Ascending aorta (tissue), 2 donors: Measurements from ENCODE around the gene FRY. TPM values are rescaled to one million over a fixed set of nuclear protein-coding genes. Genes with fewer than 3 reads are reported as not detected.

Experiments
- DNase-seq, 2 donors: peaks; one replicate each; pipeline ENCODE4 v3.0.0-alpha.2; 2019; ENCODE audit warnings: low spot score in 2 of 2
- H3K27ac ChIP-seq, 2 donors: fragments of 200-600 bp; sonication (generic); one replicate each; pipeline ENCODE4 v1.5.1; 2016 to 2017; ENCODE audit warnings: mild to moderate bottlenecking in 1 of 2
- H3K27me3 ChIP-seq: fragments of 200-600 bp; sonication (generic); one replicate; pipeline ENCODE4 v1.5.1; 2017
- H3K36me3 ChIP-seq, 2 donors: fragments of 200-600 bp; sonication (generic); one replicate each; pipeline ENCODE4 v1.5.1; 2016
- H3K4me1 ChIP-seq, 2 donors: fragments of 200-600 bp; sonication (generic); one replicate each; pipeline ENCODE4 v1.5.1; 2016 to 2017; ENCODE audit warnings: mild to moderate bottlenecking in 1 of 2
- H3K4me3 ChIP-seq, 2 donors: fragments of 200-600 bp; sonication (generic); one replicate each; pipeline ENCODE4 v1.5.1; 2016 to 2017; ENCODE audit warnings: mild to moderate bottlenecking in 1 of 2
- H3K9me3 ChIP-seq, 2 donors: fragments of 200-600 bp; sonication (generic); one replicate each; pipeline ENCODE4 v1.5.1; 2016
- intact Hi-C: fragments of 100-400 bp; cut with DNase I; formaldehyde crosslinking; loops from one replicate; pipeline ENCODE4 v1.15.1; 2023
- total RNA-seq: library from RNA; depleted of rRNA; stranded (reverse); fragments of >200 nt; gene quantifications from one replicate; pipeline ENCODE4 v1.1.0, GENCODE V29; 2016
- TF ChIP-seq, protein P1 (sequence below), 3 experiments: fragments of 200-600 bp in 2 of 3; fragments of 450-650 bp in 1 of 3; sonication (generic) in 2 of 3; IDR thresholded peaks; one replicate each; pipeline ENCODE4 v1.5.1; 2016 to 2019; ENCODE audit warnings: antibody characterized with exemption in 3 of 3, mild to moderate bottlenecking in 1 of 3, moderate library complexity in 1 of 3

Gene FRY
- total RNA-seq, 1 donor from 2014 or later = 115 TPM

GRCh38 chr13:32254416-32254815 lies 222.8 kb downstream of the FRY start:
- Histone ChIP-seq H3K9me3 (no peaks in the 10 kb centered on the region), H3K27me3 (no peaks in the 10 kb centered on the region), H3K4me3 (peak overlapping the region; percentile 24 to 68), H3K27ac (peak overlapping the region; percentile 79 to 82), H3K4me1 (no peaks in the 10 kb centered on the region), H3K36me3 (peaks cover 8 to 9% of the 10 kb centered on the region in 2 donors)
- TF ChIP-seq, protein P1, sequence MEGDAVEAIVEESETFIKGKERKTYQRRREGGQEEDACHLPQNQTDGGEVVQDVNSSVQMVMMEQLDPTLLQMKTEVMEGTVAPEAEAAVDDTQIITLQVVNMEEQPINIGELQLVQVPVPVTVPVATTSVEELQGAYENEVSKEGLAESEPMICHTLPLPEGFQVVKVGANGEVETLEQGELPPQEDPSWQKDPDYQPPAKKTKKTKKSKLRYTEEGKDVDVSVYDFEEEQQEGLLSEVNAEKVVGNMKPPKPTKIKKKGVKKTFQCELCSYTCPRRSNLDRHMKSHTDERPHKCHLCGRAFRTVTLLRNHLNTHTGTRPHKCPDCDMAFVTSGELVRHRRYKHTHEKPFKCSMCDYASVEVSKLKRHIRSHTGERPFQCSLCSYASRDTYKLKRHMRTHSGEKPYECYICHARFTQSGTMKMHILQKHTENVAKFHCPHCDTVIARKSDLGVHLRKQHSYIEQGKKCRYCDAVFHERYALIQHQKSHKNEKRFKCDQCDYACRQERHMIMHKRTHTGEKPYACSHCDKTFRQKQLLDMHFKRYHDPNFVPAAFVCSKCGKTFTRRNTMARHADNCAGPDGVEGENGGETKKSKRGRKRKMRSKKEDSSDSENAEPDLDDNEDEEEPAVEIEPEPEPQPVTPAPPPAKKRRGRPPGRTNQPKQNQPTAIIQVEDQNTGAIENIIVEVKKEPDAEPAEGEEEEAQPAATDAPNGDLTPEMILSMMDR (IDR thresholded peaks at IDR 0.05) = no peak
- intact Hi-C loops = loop anchor here (2.0 to 5.0 kb wide), 2 partner anchors 56 to 237 kb away; no protein-coding TSS in a partner anchor
- no peak for DNase-seq

- H3K27ac ChIP-seq = peak overlapping the region; percentile 79 to 82
- intact Hi-C loops = loop anchor here (2.0 to 5.0 kb wide), 2 partner anchors 56 to 238 kb away; no protein-coding TSS in a partner anchor
- H3K4me3 ChIP-seq = peak overlapping the region; percentile 24 to 68
- H3K9me3 ChIP-seq = no peaks in the 10 kb centered on the region
- no peaks in the 10 kb centered on the region for H3K4me1 ChIP-seq
- DNase-seq = no peak
- TF ChIP-seq, protein P1 (IDR thresholded peaks at IDR 0.05) = no peak
- H3K27me3 ChIP-seq = no peaks in the 10 kb centered on the region
- H3K36me3 ChIP-seq = peaks cover 2 to 3% of the 10 kb centered on the region in 2 donors
Observed at GRCh38 chr13:32254916-32255723, 223.5 kb downstream of the FRY start.

DNA sequence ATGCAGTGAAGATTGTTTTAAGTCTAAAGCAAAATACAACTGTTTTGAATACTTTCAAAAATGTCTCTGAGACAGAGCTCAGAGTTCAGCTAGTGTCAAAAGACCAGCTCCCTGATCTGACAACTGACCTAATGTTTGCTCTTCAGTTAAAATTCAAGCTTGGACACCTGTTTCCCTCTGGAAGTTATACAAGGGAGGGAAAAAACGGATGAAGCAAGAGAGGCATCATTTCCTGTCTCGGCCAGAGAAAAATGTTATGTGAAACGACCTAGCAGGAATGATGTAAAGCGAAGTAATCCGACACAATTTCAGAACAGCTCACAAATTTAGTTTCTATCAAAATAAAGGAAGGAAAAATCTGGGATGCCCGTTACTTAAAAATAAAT lies 224.1 kb downstream of the FRY start:
- Histone ChIP-seq H3K27ac (peak overlapping the region; percentile 79 to 82), H3K27me3 (no peaks in the 10 kb centered on the region), H3K9me3 (no peaks in the 10 kb centered on the region), H3K36me3 (peaks cover 0 to under 1% of the 10 kb centered on the region in 2 donors), H3K4me1 (peaks cover 0 to 3% of the 10 kb centered on the region in 2 donors), H3K4me3 (peak overlapping the region; percentile 24 to 68)
- intact Hi-C loops = loop anchor here (2.0 kb wide), 1 partner anchor 55 kb away; no protein-coding TSS in a partner anchor
- no peak for DNase-seq
- TF ChIP-seq, protein P1 (IDR thresholded peaks at IDR 0.05) = no peak

DNA sequence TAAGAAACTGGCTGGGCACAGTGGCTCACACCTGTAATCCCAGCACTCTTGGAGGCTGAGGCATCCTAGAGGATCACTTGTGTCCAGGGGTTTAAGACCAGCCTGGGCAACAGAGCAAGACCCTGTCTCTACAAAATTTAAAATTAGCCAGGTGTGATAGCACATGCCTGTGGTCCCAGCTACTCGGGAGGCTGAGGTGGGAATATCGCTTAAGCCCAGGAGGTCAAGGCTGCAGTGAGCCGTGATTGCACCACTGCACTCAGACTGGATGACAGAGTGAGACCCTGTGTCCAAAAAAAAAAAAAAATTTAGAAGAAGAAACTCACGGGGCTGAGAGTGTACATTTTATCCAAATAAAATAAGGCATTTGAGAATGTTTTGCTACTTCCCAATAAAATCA lies 224.7 kb downstream of the FRY start:
- Histone ChIP-seq H3K9me3 (no peaks in the 10 kb centered on the region), H3K36me3 (no peaks in the 10 kb centered on the region), H3K27ac (peak overlapping the region; percentile 79 to 82), H3K4me3 (peak overlapping the region; percentile 24 to 68), H3K4me1 (peaks cover 0 to 8% of the 10 kb centered on the region in 2 donors), H3K27me3 (no peaks in the 10 kb centered on the region)
- TF ChIP-seq, protein P1 (IDR thresholded peaks at IDR 0.05) = no peak
- no peak for DNase-seq
- intact Hi-C loops = no loop called here

DNA sequence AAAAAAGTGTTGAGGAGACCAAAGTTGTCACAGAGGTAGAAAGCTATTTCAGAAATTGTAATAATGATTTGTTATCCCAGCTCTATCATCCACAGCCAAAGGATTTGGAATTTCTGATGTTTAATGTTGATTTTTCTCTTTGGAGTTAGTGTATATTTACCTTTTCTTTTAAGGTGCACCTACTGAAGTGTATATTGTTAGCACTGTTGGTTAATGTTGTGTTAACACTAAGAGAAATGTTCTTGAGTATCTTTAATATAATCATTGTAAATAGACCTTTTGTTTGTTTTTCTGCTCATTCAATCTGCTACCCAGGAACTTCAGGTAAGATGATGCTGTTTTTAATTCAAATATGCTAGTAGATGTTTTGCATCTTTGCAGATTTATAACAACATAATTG lies 226.1 kb downstream of the FRY start:
- DNase-seq = no peak
- Histone ChIP-seq H3K9me3 (no peaks in the 10 kb centered on the region), H3K4me1 (peaks cover 0 to 17% of the 10 kb centered on the region in 2 donors), H3K36me3 (peaks cover under 1 to 7% of the 10 kb centered on the region in 2 donors), H3K4me3 (peak overlapping the region in 1 of 2 donors; percentile 68), H3K27me3 (no peaks in the 10 kb centered on the region), H3K27ac (peak overlapping the region; percentile 79 to 82)
- TF ChIP-seq, protein P1 (IDR thresholded peaks at IDR 0.05) = no peak
- intact Hi-C loops = no loop called here
